Measurements from ENCODE around the gene WFIKKN1. TPM values are rescaled to one million over a fixed set of nuclear protein-coding genes. Genes with fewer than 3 reads are reported as not detected.

WFIKKN1 gene
- total RNA-seq, 1 donor from 2014 or later, result 0.47 TPM

DNA sequence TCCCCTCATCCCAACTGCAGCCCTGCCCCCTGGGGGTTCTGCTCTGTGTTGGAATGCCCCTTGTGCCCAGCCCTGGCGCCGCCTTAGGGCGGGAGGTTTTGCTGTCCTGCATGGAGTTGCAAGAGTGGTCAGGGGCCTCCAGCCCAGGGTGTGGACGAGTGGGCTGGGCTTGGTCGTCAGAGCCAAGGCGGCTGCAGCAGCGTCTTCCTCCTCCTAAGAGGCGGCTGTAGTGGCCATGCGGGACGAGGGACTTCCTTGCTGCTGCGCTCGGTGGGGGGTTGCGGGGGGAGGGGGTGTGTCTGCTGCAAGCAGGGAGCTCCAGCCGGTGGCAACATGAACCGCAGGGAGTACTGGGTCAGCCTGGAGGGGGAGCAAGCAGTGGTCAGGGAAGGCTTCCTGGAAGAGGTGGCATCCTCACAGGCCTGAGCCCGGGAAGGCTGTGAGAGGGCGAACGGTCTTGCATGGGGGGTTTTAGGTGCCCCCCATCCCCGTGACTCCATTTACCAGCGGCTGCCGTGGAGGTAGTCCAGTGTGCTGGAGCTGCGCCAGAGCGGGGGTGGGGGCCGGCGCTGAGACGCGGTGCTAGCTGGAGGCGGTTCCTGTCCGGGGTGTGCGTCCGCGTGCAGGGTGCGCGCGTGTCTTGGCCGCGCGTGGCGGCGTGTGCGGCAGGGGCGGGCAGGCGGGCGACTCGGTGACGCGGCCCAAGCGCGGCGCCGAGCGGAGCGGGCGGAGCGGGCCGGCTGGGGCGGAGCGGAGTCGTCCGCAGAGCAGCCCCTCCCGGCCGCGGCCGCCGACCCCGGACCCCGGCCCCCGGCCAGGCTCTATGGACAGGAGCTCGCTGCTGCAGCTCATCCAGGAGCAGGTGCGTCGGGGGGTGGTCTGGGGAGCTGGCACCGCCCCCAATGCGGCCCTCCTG lies 44.4 kb downstream of the WFIKKN1 start, which contains the start of gene RHBDL1:
Gene RHBDL1 (plus strand): TSS at position 704 of the 916 bp plus-strand sequence. CDS start 120 bp downstream, at position 824.
- Mint-ChIP-seq H3K27me3 (ENCODE audit: low read depth) (no peaks in the 10 kb centered on the region), H3K36me3 (ENCODE audit: low read depth) (peaks cover 2% of the 10 kb centered on the region), H3K27ac (ENCODE audit: unreplicated experiment) (no peak within 1 kb of the TSS), H3K4me3 (ENCODE audit: unreplicated experiment) (peak within 1 kb of the TSS; percentile 57), H3K9me3 (ENCODE audit: low read depth) (no peaks in the 10 kb centered on the region), H3K4me1 (ENCODE audit: low read depth) (peaks cover 14% of the 10 kb centered on the region)
- no peak for DNase-seq (ENCODE audit: low spot score)
- TF ChIP-seq, protein P1, sequence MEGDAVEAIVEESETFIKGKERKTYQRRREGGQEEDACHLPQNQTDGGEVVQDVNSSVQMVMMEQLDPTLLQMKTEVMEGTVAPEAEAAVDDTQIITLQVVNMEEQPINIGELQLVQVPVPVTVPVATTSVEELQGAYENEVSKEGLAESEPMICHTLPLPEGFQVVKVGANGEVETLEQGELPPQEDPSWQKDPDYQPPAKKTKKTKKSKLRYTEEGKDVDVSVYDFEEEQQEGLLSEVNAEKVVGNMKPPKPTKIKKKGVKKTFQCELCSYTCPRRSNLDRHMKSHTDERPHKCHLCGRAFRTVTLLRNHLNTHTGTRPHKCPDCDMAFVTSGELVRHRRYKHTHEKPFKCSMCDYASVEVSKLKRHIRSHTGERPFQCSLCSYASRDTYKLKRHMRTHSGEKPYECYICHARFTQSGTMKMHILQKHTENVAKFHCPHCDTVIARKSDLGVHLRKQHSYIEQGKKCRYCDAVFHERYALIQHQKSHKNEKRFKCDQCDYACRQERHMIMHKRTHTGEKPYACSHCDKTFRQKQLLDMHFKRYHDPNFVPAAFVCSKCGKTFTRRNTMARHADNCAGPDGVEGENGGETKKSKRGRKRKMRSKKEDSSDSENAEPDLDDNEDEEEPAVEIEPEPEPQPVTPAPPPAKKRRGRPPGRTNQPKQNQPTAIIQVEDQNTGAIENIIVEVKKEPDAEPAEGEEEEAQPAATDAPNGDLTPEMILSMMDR (IDR thresholded peaks at IDR 0.05), result no peak

DNA sequence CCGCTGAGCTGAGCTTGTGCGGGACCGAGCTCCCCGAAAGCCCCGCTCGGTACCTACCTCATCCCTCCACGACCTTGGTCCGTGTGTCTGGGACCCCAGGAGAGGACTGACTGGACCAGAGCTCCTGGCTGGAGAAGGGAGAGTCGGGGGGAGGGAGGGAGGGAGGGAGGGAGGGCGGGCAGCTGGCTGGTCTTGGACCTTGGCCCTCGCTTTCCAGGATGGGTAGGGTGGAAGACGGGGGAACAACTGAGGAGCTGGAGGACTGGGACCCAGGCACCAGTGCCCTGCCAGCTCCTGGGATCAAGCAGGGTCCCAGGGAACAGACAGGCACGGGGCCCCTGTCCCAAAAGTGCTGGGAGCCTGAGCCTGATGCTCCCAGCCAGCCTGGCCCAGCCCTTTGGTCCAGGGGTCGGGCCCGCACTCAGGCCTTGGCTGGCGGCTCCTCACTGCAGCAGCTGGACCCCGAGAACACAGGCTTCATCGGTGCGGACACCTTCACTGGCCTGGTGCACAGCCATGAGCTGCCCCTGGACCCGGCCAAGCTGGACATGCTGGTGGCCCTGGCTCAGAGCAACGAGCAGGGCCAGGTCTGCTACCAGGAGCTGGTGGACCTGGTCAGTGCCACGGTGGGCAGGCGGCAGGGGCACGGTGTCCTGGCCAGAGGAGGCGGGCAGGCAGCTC lies 45.2 kb downstream of the WFIKKN1 start:
- no peak for DNase-seq (ENCODE audit: low spot score)

DNA sequence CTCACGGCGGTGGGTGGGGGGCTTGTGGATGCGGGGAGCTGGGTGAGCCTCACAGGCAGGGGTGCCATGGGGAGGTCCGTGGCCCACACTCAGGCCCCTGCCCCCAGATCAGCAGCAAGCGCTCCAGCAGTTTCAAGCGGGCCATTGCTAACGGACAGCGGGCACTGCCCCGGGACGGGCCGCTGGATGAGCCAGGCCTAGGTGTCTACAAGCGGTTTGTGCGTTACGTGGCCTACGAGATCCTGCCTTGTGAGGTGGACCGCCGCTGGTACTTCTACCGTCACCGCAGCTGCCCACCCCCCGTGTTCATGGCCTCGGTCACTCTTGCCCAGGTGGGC lies 45.7 kb downstream of the WFIKKN1 start:
- Mint-ChIP-seq H3K36me3 (ENCODE audit: low read depth) (peaks cover 3% of the 10 kb centered on the region), H3K9me3 (ENCODE audit: low read depth) (no peaks in the 10 kb centered on the region), H3K27me3 (ENCODE audit: low read depth) (no peaks in the 10 kb centered on the region), H3K4me3 (ENCODE audit: unreplicated experiment) (no peak overlapping the region), H3K4me1 (ENCODE audit: low read depth) (peaks cover 21% of the 10 kb centered on the region), H3K27ac (ENCODE audit: unreplicated experiment) (no peak overlapping the region)
- TF ChIP-seq, protein P1 (IDR thresholded peaks at IDR 0.05), result no peak
- no peak for DNase-seq (ENCODE audit: low spot score)

More for the DNA sequence above, 45.2 kb downstream of the WFIKKN1 start:
- H3K27ac Mint-ChIP-seq (ENCODE audit: unreplicated experiment), result no peak overlapping the region
- H3K4me1 Mint-ChIP-seq (ENCODE audit: low read depth), result peaks cover 16% of the 10 kb centered on the region
- H3K36me3 Mint-ChIP-seq (ENCODE audit: low read depth), result peaks cover 2% of the 10 kb centered on the region
- TF ChIP-seq, protein P1 (IDR thresholded peaks at IDR 0.05), result no peak
- no peaks in the 10 kb centered on the region for H3K27me3 Mint-ChIP-seq (ENCODE audit: low read depth)
- no peak overlapping the region for H3K4me3 Mint-ChIP-seq (ENCODE audit: unreplicated experiment)
- no peaks in the 10 kb centered on the region for H3K9me3 Mint-ChIP-seq (ENCODE audit: low read depth)

DNA sequence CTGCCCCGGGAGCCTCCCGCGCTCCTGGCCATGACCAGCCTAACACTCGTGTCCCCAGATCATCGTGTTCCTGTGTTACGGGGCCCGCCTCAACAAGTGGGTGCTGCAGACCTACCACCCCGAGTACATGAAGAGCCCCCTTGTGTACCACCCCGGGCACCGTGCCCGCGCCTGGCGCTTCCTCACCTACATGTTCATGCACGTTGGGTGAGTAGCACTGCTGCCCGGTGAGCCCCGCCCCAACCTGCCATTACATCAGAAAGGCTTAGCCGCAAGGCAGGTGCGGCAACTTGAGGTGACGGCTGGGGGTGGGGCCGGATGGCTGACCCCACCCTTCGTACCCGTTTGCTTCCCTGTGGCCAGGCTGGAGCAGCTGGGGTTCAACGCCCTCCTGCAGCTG lies 46.1 kb downstream of the WFIKKN1 start:
- Mint-ChIP-seq H3K27ac (ENCODE audit: unreplicated experiment) (no peak overlapping the region), H3K4me1 (ENCODE audit: low read depth) (peaks cover 25% of the 10 kb centered on the region), H3K36me3 (ENCODE audit: low read depth) (peaks cover 6% of the 10 kb centered on the region), H3K9me3 (ENCODE audit: low read depth) (no peaks in the 10 kb centered on the region), H3K4me3 (ENCODE audit: unreplicated experiment) (no peak overlapping the region), H3K27me3 (ENCODE audit: low read depth) (no peaks in the 10 kb centered on the region)
- TF ChIP-seq, protein P1 (IDR thresholded peaks at IDR 0.05), result no peak
- no peak for DNase-seq (ENCODE audit: low spot score)
